Measurements from ENCODE around the gene MAPKAP1. TPM values are rescaled to one million over a fixed set of nuclear protein-coding genes. Genes with fewer than 3 reads are reported as not detected.

MAPKAP1 gene
- total RNA-seq, 4 donors from 2014 or later: 76.5 to 141 (median 87.5) TPM

- WGBS, 2 donors (ENCODE audit: low coverage in 1 of 2): 68% methylated on average over 4 of the region's 23 CpGs; no CpG with 5 or more reads in 1 of the 2 donors
- Histone ChIP-seq H3K27ac (no peak overlapping the region), H3K4me3 (no peak overlapping the region), H3K4me1 (peaks cover 0 to 4% (median 0%) of the 10 kb centered on the region in 3 donors), H3K9me3 (no peaks in the 10 kb centered on the region), H3K36me3 (no peaks in the 10 kb centered on the region), H3K27me3 (no peaks in the 10 kb centered on the region)
- TF ChIP-seq POLR2A (IDR thresholded peaks at IDR 0.05) (no peak), EP300 (IDR thresholded peaks at IDR 0.05) (no peak), POLR2AphosphoS5 (IDR thresholded peaks at IDR 0.05) (no peak)
- TF ChIP-seq, protein P1, sequence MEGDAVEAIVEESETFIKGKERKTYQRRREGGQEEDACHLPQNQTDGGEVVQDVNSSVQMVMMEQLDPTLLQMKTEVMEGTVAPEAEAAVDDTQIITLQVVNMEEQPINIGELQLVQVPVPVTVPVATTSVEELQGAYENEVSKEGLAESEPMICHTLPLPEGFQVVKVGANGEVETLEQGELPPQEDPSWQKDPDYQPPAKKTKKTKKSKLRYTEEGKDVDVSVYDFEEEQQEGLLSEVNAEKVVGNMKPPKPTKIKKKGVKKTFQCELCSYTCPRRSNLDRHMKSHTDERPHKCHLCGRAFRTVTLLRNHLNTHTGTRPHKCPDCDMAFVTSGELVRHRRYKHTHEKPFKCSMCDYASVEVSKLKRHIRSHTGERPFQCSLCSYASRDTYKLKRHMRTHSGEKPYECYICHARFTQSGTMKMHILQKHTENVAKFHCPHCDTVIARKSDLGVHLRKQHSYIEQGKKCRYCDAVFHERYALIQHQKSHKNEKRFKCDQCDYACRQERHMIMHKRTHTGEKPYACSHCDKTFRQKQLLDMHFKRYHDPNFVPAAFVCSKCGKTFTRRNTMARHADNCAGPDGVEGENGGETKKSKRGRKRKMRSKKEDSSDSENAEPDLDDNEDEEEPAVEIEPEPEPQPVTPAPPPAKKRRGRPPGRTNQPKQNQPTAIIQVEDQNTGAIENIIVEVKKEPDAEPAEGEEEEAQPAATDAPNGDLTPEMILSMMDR (IDR thresholded peaks at IDR 0.05): no peak
- no peak for ATAC-seq
These were observed 291.2 kb downstream of the MAPKAP1 start for GRCh38 chr9:125415583-125416460.

DNA sequence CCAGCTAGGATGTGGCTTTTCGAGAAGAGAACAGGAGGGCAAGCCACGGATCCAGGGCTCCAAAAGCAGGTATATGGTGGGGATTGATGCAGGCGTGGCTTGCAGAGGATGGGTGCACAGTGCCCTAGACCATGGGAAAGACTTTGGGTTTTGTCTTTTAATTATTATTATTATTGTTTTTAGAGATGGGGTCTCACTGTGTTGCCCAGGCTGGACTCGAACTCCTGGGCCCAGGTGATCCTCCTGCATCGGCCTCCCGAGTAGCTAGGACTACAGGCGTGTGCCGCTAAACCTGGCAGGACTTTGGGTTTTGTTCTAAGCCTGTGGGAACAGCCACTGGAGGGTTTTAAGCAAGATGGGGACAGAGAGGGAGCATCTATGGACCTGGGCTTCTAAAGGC lies 293.4 kb downstream of the MAPKAP1 start:
- no peaks in the 10 kb centered on the region for H3K9me3 ChIP-seq
- H3K36me3 ChIP-seq: no peaks in the 10 kb centered on the region
- H3K4me1 ChIP-seq: peaks cover 0 to 8% (median 0%) of the 10 kb centered on the region in 3 donors
- no peak overlapping the region for H3K27ac ChIP-seq
- no peaks in the 10 kb centered on the region for H3K27me3 ChIP-seq
- no peak overlapping the region for H3K4me3 ChIP-seq
- TF ChIP-seq POLR2AphosphoS5 (IDR thresholded peaks at IDR 0.05): no peak
- TF ChIP-seq EP300 (IDR thresholded peaks at IDR 0.05): no peak
- TF ChIP-seq, protein P1 (IDR thresholded peaks at IDR 0.05): no peak
- no peak for TF ChIP-seq POLR2A (IDR thresholded peaks at IDR 0.05)
- 83 to 100% methylated on average over 2 to 3 of the region's 8 CpGs for WGBS, 2 donors (ENCODE audit: low coverage in 1 of 2)
- ATAC-seq: no peak

DNA sequence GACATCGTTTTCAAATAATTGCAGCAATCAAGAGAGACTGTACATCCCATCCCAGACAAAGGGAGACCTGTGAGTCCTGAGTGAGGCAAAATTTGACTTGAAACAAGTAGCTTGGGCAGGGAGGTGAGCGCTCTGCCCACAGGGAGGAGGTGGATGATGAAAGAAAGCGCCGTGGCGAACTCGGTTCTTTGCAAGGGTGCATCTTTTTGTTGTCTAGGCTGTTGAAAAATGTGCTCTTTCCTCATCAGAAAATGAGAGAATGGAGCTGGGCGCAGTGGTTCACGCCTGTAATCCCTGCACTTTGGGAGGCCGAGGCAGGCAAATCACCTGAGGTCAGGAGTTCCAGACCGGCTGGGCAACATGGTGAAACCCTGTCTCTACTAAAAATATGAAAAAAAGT lies 294.8 kb downstream of the MAPKAP1 start:
- no peak overlapping the region for H3K27ac ChIP-seq
- H3K36me3 ChIP-seq: no peaks in the 10 kb centered on the region
- H3K4me1 ChIP-seq: peaks cover 0 to 16% (median 0%) of the 10 kb centered on the region in 3 donors
- H3K9me3 ChIP-seq: no peaks in the 10 kb centered on the region
- 70 to 87% methylated on average over 2 to 10 of the region's 10 CpGs for WGBS, 2 donors (ENCODE audit: low coverage in 1 of 2)
- no peak for ATAC-seq
- TF ChIP-seq, protein P1 (IDR thresholded peaks at IDR 0.05): no peak
- TF ChIP-seq POLR2A (IDR thresholded peaks at IDR 0.05) (no peak), EP300 (IDR thresholded peaks at IDR 0.05) (no peak)
- H3K4me3 ChIP-seq: no peak overlapping the region
- no peaks in the 10 kb centered on the region for H3K27me3 ChIP-seq

DNA sequence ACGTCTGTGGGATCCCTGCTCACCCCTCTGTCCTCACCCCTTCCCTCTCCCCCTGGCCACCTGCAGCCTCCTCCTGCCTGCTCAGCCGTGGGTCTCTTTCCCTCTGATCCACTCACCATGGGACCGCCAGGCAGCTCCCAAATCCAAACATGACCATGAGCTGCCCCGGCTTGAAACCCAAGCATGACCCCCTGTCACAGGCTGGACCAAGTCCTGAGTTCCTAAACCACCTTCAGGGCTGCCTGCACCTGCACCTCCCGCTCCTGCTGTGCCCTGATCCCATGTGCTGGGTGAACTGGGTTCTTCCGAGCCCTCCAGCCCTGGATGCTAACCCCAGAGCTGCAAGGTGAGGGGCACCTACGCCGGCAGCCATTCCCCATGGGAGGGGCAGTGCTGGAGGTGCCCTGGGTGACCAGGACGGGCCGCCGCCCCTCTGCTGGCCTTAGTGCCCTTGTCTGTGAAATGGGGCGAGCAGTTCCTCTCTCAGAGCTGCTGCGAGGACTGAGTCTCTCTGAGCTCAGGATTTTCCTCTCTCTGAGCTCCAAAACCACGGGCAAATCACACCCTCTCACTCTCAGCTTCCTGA lies 295.7 kb downstream of the MAPKAP1 start:
- TF ChIP-seq EP300 (IDR thresholded peaks at IDR 0.05) (no peak), POLR2A (IDR thresholded peaks at IDR 0.05) (no peak), POLR2AphosphoS5 (IDR thresholded peaks at IDR 0.05) (no peak)
- TF ChIP-seq, protein P1 (IDR thresholded peaks at IDR 0.05): no peak

More for the DNA sequence above, 295.7 kb downstream of the MAPKAP1 start:
- H3K9me3 ChIP-seq: no peaks in the 10 kb centered on the region
- no peak for ATAC-seq
- peak overlapping the region in 1 of 2 donors; percentile 34 for H3K4me3 ChIP-seq
- no peak overlapping the region for H3K27ac ChIP-seq
- no peaks in the 10 kb centered on the region for H3K27me3 ChIP-seq
- peaks cover 0 to 16% (median 0%) of the 10 kb centered on the region in 3 donors for H3K4me1 ChIP-seq
- 85 to 100% methylated on average over 1 to 7 of the region's 14 CpGs for WGBS, 2 donors (ENCODE audit: low coverage in 1 of 2)
- no peaks in the 10 kb centered on the region for H3K36me3 ChIP-seq

Measured in gastroesophageal sphincter (tissue), 4 donors.